ENCODE results near the gene NAIF1. TPM values are rescaled to one million over a fixed set of nuclear protein-coding genes. Genes with fewer than 3 reads are reported as not detected.

The NAIF1 gene
- total RNA-seq, 1 experiment from 2014 or later, result 11.0 TPM

GRCh38 chr9:128102196-128102595 lies 35.1 kb upstream of the NAIF1 start:
- Histone ChIP-seq H4K20me1 (ENCODE audit: insufficient read depth) (no peaks in the 10 kb centered on the region; the same call in 1 of the 2 replicates), H3K9me3 (ENCODE audit: control insufficient read depth in 1 of 2, insufficient read depth in 1 of 2, low read depth in 1 of 2, low read length in 2 of 2) (no peaks in the 10 kb centered on the region), H3K4me1 (ENCODE audit: control insufficient read depth in 1 of 2, insufficient read depth in 2 of 2, low read length in 2 of 2) (peaks cover 17 to 27% of the 10 kb centered on the region in 2 experiments), H3K9ac (ENCODE audit: low read length) (no peak overlapping the region), H3K4me2 (ENCODE audit: low read length) (no peak overlapping the region), H3K36me3 (ENCODE audit: control insufficient read depth in 1 of 2, insufficient read depth in 2 of 2, low read length in 2 of 2) (peaks cover 11 to 30% of the 10 kb centered on the region in 2 experiments), H3K4me3 (replicated peaks in 1 of 2; ENCODE audit: low read depth in 1 of 2, low read length in 2 of 2) (no peak overlapping the region), H2AFZ (ENCODE audit: low read depth, low read length, poor library complexity, severe bottlenecking) (no peak overlapping the region), H3K27me3 (ENCODE audit: insufficient read depth, low read length) (no peaks in the 10 kb centered on the region), H3K27ac (ENCODE audit: low read depth, low read length) (no peak overlapping the region), H3K9me2 (ENCODE audit: insufficient read depth) (no peaks in the 10 kb centered on the region), H3K79me2 (ENCODE audit: insufficient read depth, low read length) (peaks cover 41% of the 10 kb centered on the region)
- DNase-seq (ENCODE audit: low read depth, low spot score) (no peak), ATAC-seq (no peak)
- ChIA-PET POLR2A (no interaction called here), RAD21 (ENCODE audit: low non-redundant PET in 1 of 2, low total read pairs in 2 of 2, uncharacterized antibody in 2 of 2, unreplicated experiment in 2 of 2) (no interaction called here), CTCF (no interaction called here)
- TF ChIP-seq EGR1 (IDR thresholded peaks at IDR 0.05; ENCODE audit: low read depth) (no peak), ATF3 (IDR thresholded peaks at IDR 0.05) (no peak), EZH2phosphoT487 (IDR thresholded peaks at IDR 0.05; ENCODE audit: borderline replicate concordance) (no peak), CTCF (IDR thresholded peaks at IDR 0.05 in 2 of 3, conservative IDR thresholded peaks at IDR 0.05 in 1 of 3; ENCODE audit: borderline replicate concordance in 1 of 3, insufficient read depth in 1 of 3, low read depth in 2 of 3, low read length in 2 of 3) (no peak)
- BruUV-seq (replicated peaks), result no TSS peak
- intact Hi-C loops (cut with micrococcal nuclease), result no loop called here

DNA sequence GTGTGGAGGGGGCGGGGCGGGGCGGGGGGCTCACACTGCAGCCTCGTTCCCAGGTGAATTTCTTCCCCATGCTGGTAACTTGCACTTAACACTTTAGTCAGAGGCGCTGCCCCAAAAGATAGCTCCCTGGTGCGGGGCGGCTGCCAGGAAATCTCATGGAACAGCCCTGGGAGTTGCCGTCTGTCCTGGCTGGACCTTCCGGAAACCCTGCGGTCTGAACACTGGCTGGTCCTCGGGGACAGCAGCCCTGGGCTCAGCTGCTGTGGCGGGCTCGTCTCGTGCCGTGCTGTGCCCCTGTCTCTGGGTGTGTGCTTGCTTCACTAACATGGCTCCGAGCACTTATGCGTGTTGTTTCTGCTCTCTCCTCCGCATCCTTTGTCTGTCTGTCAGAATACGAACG lies 34.6 kb upstream of the NAIF1 start:
- ChIA-PET CTCF (no interaction called here), RAD21 (ENCODE audit: low non-redundant PET in 1 of 2, low total read pairs in 2 of 2, uncharacterized antibody in 2 of 2, unreplicated experiment in 2 of 2) (no interaction called here), POLR2A (no interaction called here)
- peaks cover 11 to 25% of the 10 kb centered on the region in 2 experiments for H3K36me3 ChIP-seq (ENCODE audit: control insufficient read depth in 1 of 2, insufficient read depth in 2 of 2, low read length in 2 of 2)
- H3K9me2 ChIP-seq (ENCODE audit: insufficient read depth), result no peaks in the 10 kb centered on the region
- H3K9me3 ChIP-seq (ENCODE audit: control insufficient read depth in 1 of 2, insufficient read depth in 1 of 2, low read depth in 1 of 2, low read length in 2 of 2), result no peaks in the 10 kb centered on the region
- intact Hi-C loops (cut with micrococcal nuclease), result no loop called here
- H2AFZ ChIP-seq (ENCODE audit: low read depth, low read length, poor library complexity, severe bottlenecking), result no peak overlapping the region
- no peaks in the 10 kb centered on the region; the same call in 1 of the 2 replicates for H4K20me1 ChIP-seq (ENCODE audit: insufficient read depth)
- no peaks in the 10 kb centered on the region for H3K27me3 ChIP-seq (ENCODE audit: insufficient read depth, low read length)
- ATAC-seq (no peak), DNase-seq (ENCODE audit: low read depth, low spot score) (no peak)
- BruUV-seq (replicated peaks), result no TSS peak
- peaks cover 46% of the 10 kb centered on the region for H3K79me2 ChIP-seq (ENCODE audit: insufficient read depth, low read length)
- no peak overlapping the region for H3K4me2 ChIP-seq (ENCODE audit: low read length)
- peaks cover 17 to 32% of the 10 kb centered on the region in 2 experiments for H3K4me1 ChIP-seq (ENCODE audit: control insufficient read depth in 1 of 2, insufficient read depth in 2 of 2, low read length in 2 of 2)
- no peak overlapping the region for H3K27ac ChIP-seq (ENCODE audit: low read depth, low read length)
- no peak overlapping the region for H3K9ac ChIP-seq (ENCODE audit: low read length)
- H3K4me3 ChIP-seq (replicated peaks in 1 of 2; ENCODE audit: low read depth in 1 of 2, low read length in 2 of 2), result no peak overlapping the region
- TF ChIP-seq FOSL1 (IDR thresholded peaks at IDR 0.05; ENCODE audit: low read depth) (no peak), POLR2AphosphoS5 (IDR thresholded peaks at IDR 0.05; ENCODE audit: low read depth, low read length) (no peak), ZNF274 (IDR thresholded peaks at IDR 0.05; ENCODE audit: low read depth, low read length) (no peak), CEBPB (IDR thresholded peaks at IDR 0.05; ENCODE audit: low read depth) (no peak), SP1 (IDR thresholded peaks at IDR 0.05; ENCODE audit: low read depth) (no peak), ELF1 (IDR thresholded peaks at IDR 0.05; ENCODE audit: borderline replicate concordance, low read depth) (no peak)

Measured in HCT116 (cell line).